Measurements from ENCODE around the gene TREX2.

The TREX2 gene

GRCh38 chrX:153398275-153398960 lies 47.4 kb downstream of the TREX2 start:
- H3K27me3 Mint-ChIP-seq = no peaks in the 10 kb centered on the region
- peaks cover 0 to 9% of the 10 kb centered on the region in 2 donors for H3K4me1 Mint-ChIP-seq (ENCODE audit: low read depth in 2 of 2)
- no peaks in the 10 kb centered on the region for H3K9me3 Mint-ChIP-seq
- H3K36me3 Mint-ChIP-seq (ENCODE audit: insufficient read depth) = no peaks in the 10 kb centered on the region
- no peak overlapping the region for H3K4me3 Mint-ChIP-seq
- no peak for DNase-seq
- no peak overlapping the region for H3K27ac Mint-ChIP-seq
- ATAC-seq (replicated peaks) = no peak

- Mint-ChIP-seq H3K4me1 (ENCODE audit: low read depth in 2 of 2) (peaks cover 0 to 9% of the 10 kb centered on the region in 2 donors), H3K36me3 (ENCODE audit: insufficient read depth) (no peaks in the 10 kb centered on the region), H3K27me3 (no peaks in the 10 kb centered on the region), H3K4me3 (no peak overlapping the region), H3K9me3 (no peaks in the 10 kb centered on the region), H3K27ac (no peak overlapping the region)
- DNase-seq (no peak), ATAC-seq (replicated peaks) (no peak)
Observed at GRCh38 chrX:153397256-153397960, 48.4 kb downstream of the TREX2 start.

GRCh38 chrX:153396320-153397195 lies 49.3 kb downstream of the TREX2 start:
- peaks cover 0 to 9% of the 10 kb centered on the region in 2 donors for H3K4me1 Mint-ChIP-seq (ENCODE audit: low read depth in 2 of 2)
- no peak overlapping the region for H3K27ac Mint-ChIP-seq
- ATAC-seq (replicated peaks) (no peak), DNase-seq (no peak)
- no peak overlapping the region for H3K4me3 Mint-ChIP-seq
- no peaks in the 10 kb centered on the region for H3K9me3 Mint-ChIP-seq
- H3K27me3 Mint-ChIP-seq = no peaks in the 10 kb centered on the region
- H3K36me3 Mint-ChIP-seq (ENCODE audit: insufficient read depth) = no peaks in the 10 kb centered on the region

- Mint-ChIP-seq H3K4me3 (peak overlapping the region in 1 of 2 donors; percentile 6), H3K27ac (peak overlapping the region in 1 of 2 donors; percentile 81), H3K27me3 (no peaks in the 10 kb centered on the region), H3K36me3 (ENCODE audit: insufficient read depth) (no peaks in the 10 kb centered on the region), H3K4me1 (ENCODE audit: low read depth in 2 of 2) (peaks cover 0 to 9% of the 10 kb centered on the region in 2 donors), H3K9me3 (no peaks in the 10 kb centered on the region)
- no peak for DNase-seq
- ATAC-seq (replicated peaks) = no peak
Observed at GRCh38 chrX:153395613-153396319, 50.1 kb downstream of the TREX2 start.

GRCh38 chrX:153394612-153395011 lies 51.2 kb downstream of the TREX2 start:
- Mint-ChIP-seq H3K4me3 (no peak overlapping the region), H3K4me1 (ENCODE audit: low read depth in 2 of 2) (peaks cover 0 to 9% of the 10 kb centered on the region in 2 donors), H3K9me3 (no peaks in the 10 kb centered on the region), H3K27ac (no peak overlapping the region), H3K36me3 (ENCODE audit: insufficient read depth) (no peaks in the 10 kb centered on the region), H3K27me3 (no peaks in the 10 kb centered on the region)
- DNase-seq (no peak), ATAC-seq (replicated peaks) (no peak)

Data from effector memory CD8-positive, alpha-beta T cell (primary cell).